Activated CD4-positive, alpha-beta T cell treated with anti-CD3 and anti-CD28 coated beads, Interleukin-2, amount 50 U/mL, for 1 hour (primary cell): ENCODE measurements around the gene LRRC1.

Experiments used
- DNase-seq: peaks from one replicate; pipeline ENCODE4 v3.0.0-alpha.2; 2020

The LRRC1 gene

GRCh38 chr6:53818858-53819609 lies 24.2 kb downstream of the LRRC1 start:
- no peak for DNase-seq

- DNase-seq = no peak
These were observed 27.8 kb downstream of the LRRC1 start for GRCh38 chr6:53822401-53823125.

GRCh38 chr6:53824714-53825113 lies 29.9 kb downstream of the LRRC1 start:
- DNase-seq = no peak

GRCh38 chr6:53825532-53826321 lies 30.9 kb downstream of the LRRC1 start:
- DNase-seq = no peak

GRCh38 chr6:53827531-53827930 lies 32.7 kb downstream of the LRRC1 start:
- no peak for DNase-seq

GRCh38 chr6:53828215-53828614 lies 33.4 kb downstream of the LRRC1 start:
- DNase-seq = no peak

GRCh38 chr6:53828966-53829697 lies 34.3 kb downstream of the LRRC1 start:
- no peak for DNase-seq

GRCh38 chr6:53829698-53830221 lies 35.0 kb downstream of the LRRC1 start:
- no peak for DNase-seq

GRCh38 chr6:53830366-53830765 lies 35.6 kb downstream of the LRRC1 start:
- no peak for DNase-seq

GRCh38 chr6:53831081-53831869 lies 36.5 kb downstream of the LRRC1 start:
- no peak for DNase-seq

- DNase-seq = no peak
These were observed 37.3 kb downstream of the LRRC1 start for GRCh38 chr6:53831936-53832660.

- no peak for DNase-seq
These were observed 38.4 kb downstream of the LRRC1 start for GRCh38 chr6:53833155-53833554.

GRCh38 chr6:53834132-53834531 lies 39.3 kb downstream of the LRRC1 start:
- no peak for DNase-seq

- DNase-seq = no peak
These were observed 43.3 kb downstream of the LRRC1 start for GRCh38 chr6:53837865-53838769.

- DNase-seq = no peak
These were observed 45.2 kb downstream of the LRRC1 start for GRCh38 chr6:53840027-53840426.

GRCh38 chr6:53845280-53846195 lies 50.7 kb downstream of the LRRC1 start:
- no peak for DNase-seq

GRCh38 chr6:53846250-53846649 lies 51.4 kb downstream of the LRRC1 start:
- no peak for DNase-seq

- no peak for DNase-seq
These were observed 53.0 kb downstream of the LRRC1 start for GRCh38 chr6:53847796-53848314.

GRCh38 chr6:53850527-53850926 lies 55.7 kb downstream of the LRRC1 start:
- DNase-seq = no peak
